ENCODE results near the gene CLP1.

The CLP1 gene

GRCh38 chr11:57626895-57627294, 30.7 kb upstream of the CLP1 start:
- peaks cover 13% of the 10 kb centered on the region; the same call in 1 of the 2 replicates for H3K27me3 ChIP-seq (ENCODE audit: insufficient read depth, low read length)
- no peaks in the 10 kb centered on the region for H3K79me2 ChIP-seq (ENCODE audit: control insufficient read depth, insufficient read depth, low read length, unreplicated experiment)
- no peaks in the 10 kb centered on the region for H3K36me3 ChIP-seq (ENCODE audit: insufficient read depth, low read length)
- H3K4me3 ChIP-seq (ENCODE audit: low read depth, low read length) = no peak overlapping the region
- no peak overlapping the region for H3K27ac ChIP-seq (ENCODE audit: low read depth, low read length)
- no peaks in the 10 kb centered on the region for H3K4me1 ChIP-seq (ENCODE audit: control insufficient read depth, insufficient read depth, low read length, unreplicated experiment)
- no peak overlapping the region for H2AFZ ChIP-seq (ENCODE audit: low read length, unreplicated experiment)

GRCh38 chr11:57630171-57630570, 27.4 kb upstream of the CLP1 start:
- no peaks in the 10 kb centered on the region for H3K4me1 ChIP-seq (ENCODE audit: control insufficient read depth, insufficient read depth, low read length, unreplicated experiment)
- no peaks in the 10 kb centered on the region for H3K79me2 ChIP-seq (ENCODE audit: control insufficient read depth, insufficient read depth, low read length, unreplicated experiment)
- H3K36me3 ChIP-seq (ENCODE audit: insufficient read depth, low read length) = no peaks in the 10 kb centered on the region
- no peak overlapping the region for H3K27ac ChIP-seq (ENCODE audit: low read depth, low read length)
- H3K27me3 ChIP-seq (ENCODE audit: insufficient read depth, low read length) = peaks cover 27% of the 10 kb centered on the region; the same call in 1 of the 2 replicates
- no peak overlapping the region for H3K4me3 ChIP-seq (ENCODE audit: low read depth, low read length)
- no peak overlapping the region for H2AFZ ChIP-seq (ENCODE audit: low read length, unreplicated experiment)

GRCh38 chr11:57632116-57632515, 25.4 kb upstream of the CLP1 start:
- H3K27ac ChIP-seq (ENCODE audit: low read depth, low read length) = no peak overlapping the region
- H3K79me2 ChIP-seq (ENCODE audit: control insufficient read depth, insufficient read depth, low read length, unreplicated experiment) = no peaks in the 10 kb centered on the region
- peaks cover 27% of the 10 kb centered on the region; the same call in 1 of the 2 replicates for H3K27me3 ChIP-seq (ENCODE audit: insufficient read depth, low read length)
- no peaks in the 10 kb centered on the region for H3K4me1 ChIP-seq (ENCODE audit: control insufficient read depth, insufficient read depth, low read length, unreplicated experiment)
- H3K4me3 ChIP-seq (ENCODE audit: low read depth, low read length) = no peak overlapping the region
- no peak overlapping the region for H2AFZ ChIP-seq (ENCODE audit: low read length, unreplicated experiment)
- H3K36me3 ChIP-seq (ENCODE audit: insufficient read depth, low read length) = no peaks in the 10 kb centered on the region

- Histone ChIP-seq H3K4me3 (ENCODE audit: low read depth, low read length) (no peak overlapping the region), H3K27ac (ENCODE audit: low read depth, low read length) (no peak overlapping the region), H3K4me1 (ENCODE audit: control insufficient read depth, insufficient read depth, low read length, unreplicated experiment) (peaks cover 6% of the 10 kb centered on the region), H3K27me3 (ENCODE audit: insufficient read depth, low read length) (peaks cover 27% of the 10 kb centered on the region; the same call in 1 of the 2 replicates), H3K36me3 (ENCODE audit: insufficient read depth, low read length) (no peaks in the 10 kb centered on the region), H3K79me2 (ENCODE audit: control insufficient read depth, insufficient read depth, low read length, unreplicated experiment) (peaks cover 4% of the 10 kb centered on the region), H2AFZ (ENCODE audit: low read length, unreplicated experiment) (no peak overlapping the region)
Measured at GRCh38 chr11:57633394-57634070, 24.0 kb upstream of the CLP1 start.

GRCh38 chr11:57634311-57634710, 23.3 kb upstream of the CLP1 start:
- peaks cover 27% of the 10 kb centered on the region; the same call in 1 of the 2 replicates for H3K27me3 ChIP-seq (ENCODE audit: insufficient read depth, low read length)
- no peak overlapping the region for H3K27ac ChIP-seq (ENCODE audit: low read depth, low read length)
- no peaks in the 10 kb centered on the region for H3K36me3 ChIP-seq (ENCODE audit: insufficient read depth, low read length)
- peaks cover 12% of the 10 kb centered on the region for H3K79me2 ChIP-seq (ENCODE audit: control insufficient read depth, insufficient read depth, low read length, unreplicated experiment)
- no peak overlapping the region for H3K4me3 ChIP-seq (ENCODE audit: low read depth, low read length)
- H2AFZ ChIP-seq (ENCODE audit: low read length, unreplicated experiment) = no peak overlapping the region
- H3K4me1 ChIP-seq (ENCODE audit: control insufficient read depth, insufficient read depth, low read length, unreplicated experiment) = peaks cover 6% of the 10 kb centered on the region

GRCh38 chr11:57635246-57635645, 22.3 kb upstream of the CLP1 start:
- Histone ChIP-seq H3K27me3 (ENCODE audit: insufficient read depth, low read length) (peaks cover 27% of the 10 kb centered on the region; the same call in 1 of the 2 replicates), H3K27ac (ENCODE audit: low read depth, low read length) (no peak overlapping the region), H3K4me3 (ENCODE audit: low read depth, low read length) (no peak overlapping the region), H3K4me1 (ENCODE audit: control insufficient read depth, insufficient read depth, low read length, unreplicated experiment) (peaks cover 9% of the 10 kb centered on the region), H2AFZ (ENCODE audit: low read length, unreplicated experiment) (no peak overlapping the region), H3K36me3 (ENCODE audit: insufficient read depth, low read length) (no peaks in the 10 kb centered on the region), H3K79me2 (ENCODE audit: control insufficient read depth, insufficient read depth, low read length, unreplicated experiment) (peaks cover 21% of the 10 kb centered on the region)

GRCh38 chr11:57637626-57638004, 19.9 kb upstream of the CLP1 start:
- Histone ChIP-seq H3K27me3 (ENCODE audit: insufficient read depth, low read length) (peaks cover 12% of the 10 kb centered on the region; the same call in 1 of the 2 replicates), H2AFZ (ENCODE audit: low read length, unreplicated experiment) (peak overlapping the region; percentile 84), H3K4me1 (ENCODE audit: control insufficient read depth, insufficient read depth, low read length, unreplicated experiment) (peaks cover 31% of the 10 kb centered on the region), H3K79me2 (ENCODE audit: control insufficient read depth, insufficient read depth, low read length, unreplicated experiment) (peaks cover 36% of the 10 kb centered on the region), H3K4me3 (ENCODE audit: low read depth, low read length) (peak overlapping the region; percentile 93), H3K27ac (ENCODE audit: low read depth, low read length) (0 out of 2 replicates have a peak overlapping the region, but pooled peaks have one; percentile 24), H3K36me3 (ENCODE audit: insufficient read depth, low read length) (no peaks in the 10 kb centered on the region)

- Histone ChIP-seq H3K4me3 (ENCODE audit: low read depth, low read length) (peak overlapping the region; percentile 93), H3K27ac (ENCODE audit: low read depth, low read length) (peak overlapping the region; percentile 70), H3K79me2 (ENCODE audit: control insufficient read depth, insufficient read depth, low read length, unreplicated experiment) (peaks cover 36% of the 10 kb centered on the region), H3K27me3 (ENCODE audit: insufficient read depth, low read length) (peaks cover 12% of the 10 kb centered on the region; the same call in 1 of the 2 replicates), H2AFZ (ENCODE audit: low read length, unreplicated experiment) (peak overlapping the region; percentile 84), H3K36me3 (ENCODE audit: insufficient read depth, low read length) (no peaks in the 10 kb centered on the region), H3K4me1 (ENCODE audit: control insufficient read depth, insufficient read depth, low read length, unreplicated experiment) (peaks cover 34% of the 10 kb centered on the region)
Measured at GRCh38 chr11:57638005-57638781, 19.4 kb upstream of the CLP1 start.

GRCh38 chr11:57638811-57639320, 18.7 kb upstream of the CLP1 start:
- peak overlapping the region; percentile 70 for H3K27ac ChIP-seq (ENCODE audit: low read depth, low read length)

GRCh38 chr11:57639321-57640067, 18.1 kb upstream of the CLP1 start:
- Histone ChIP-seq H2AFZ (ENCODE audit: low read length, unreplicated experiment) (no peak overlapping the region), H3K27ac (ENCODE audit: low read depth, low read length) (peak overlapping the region; percentile 70)

More at GRCh38 chr11:57638811-57639320, 18.7 kb upstream of the CLP1 start:
- H3K79me2 ChIP-seq (ENCODE audit: control insufficient read depth, insufficient read depth, low read length, unreplicated experiment) = peaks cover 36% of the 10 kb centered on the region
- peaks cover 6% of the 10 kb centered on the region; the same call in 1 of the 2 replicates for H3K27me3 ChIP-seq (ENCODE audit: insufficient read depth, low read length)
- H2AFZ ChIP-seq (ENCODE audit: low read length, unreplicated experiment) = no peak overlapping the region
- H3K36me3 ChIP-seq (ENCODE audit: insufficient read depth, low read length) = no peaks in the 10 kb centered on the region
- H3K4me3 ChIP-seq (ENCODE audit: low read depth, low read length) = peak overlapping the region; percentile 93
- peaks cover 37% of the 10 kb centered on the region for H3K4me1 ChIP-seq (ENCODE audit: control insufficient read depth, insufficient read depth, low read length, unreplicated experiment)

More at GRCh38 chr11:57639321-57640067, 18.1 kb upstream of the CLP1 start:
- Histone ChIP-seq H3K27me3 (ENCODE audit: insufficient read depth, low read length) (0 out of 2 replicates have a peak, but pooled peaks cover 5% of the 10 kb centered on the region), H3K4me1 (ENCODE audit: control insufficient read depth, insufficient read depth, low read length, unreplicated experiment) (peaks cover 41% of the 10 kb centered on the region), H3K4me3 (ENCODE audit: low read depth, low read length) (peak overlapping the region; percentile 93), H3K36me3 (ENCODE audit: insufficient read depth, low read length) (no peaks in the 10 kb centered on the region), H3K79me2 (ENCODE audit: control insufficient read depth, insufficient read depth, low read length, unreplicated experiment) (peaks cover 36% of the 10 kb centered on the region)

Measured in ACC112 (cell line).